GM23338 (cell line): Measurements from ENCODE around the gene SCLY. TPM values are rescaled to one million over a fixed set of nuclear protein-coding genes. Genes with fewer than 3 reads are reported as not detected.

Source experiments
- ATAC-seq: fragments of 200-7000 bp; cut with Tn5 transposase; 3 replicates; pipeline ENCODE4 v1.9.1; 2020
- DNase-seq: peaks from one replicate; pipeline ENCODE4 v3.0.0-alpha.2; 2015; ENCODE audit warnings: low spot score
- H2AFZ ChIP-seq: fragments of 200-600 bp; sonication (generic); 2 replicates; pipeline ENCODE4 v1.8.0; 2016; ENCODE audit warnings: antibody characterized with exemption, mild to moderate bottlenecking, moderate library complexity
- H3F3A ChIP-seq: fragments of 200-600 bp; sonication (generic); replicated peaks from 2 replicates; pipeline ENCODE4 v1.8.0; 2017; ENCODE audit warnings: antibody characterized with exemption, mixed run types, low read depth
- H3K27ac ChIP-seq: fragments of 200-600 bp; sonication (generic); 2 replicates; pipeline ENCODE4 v1.6.1; 2016; ENCODE audit warnings: low read depth
- H3K27me3 ChIP-seq: fragments of 200-600 bp; sonication (generic); 2 replicates; pipeline ENCODE4 v1.8.0; 2016; ENCODE audit warnings: mild to moderate bottlenecking, mixed run types, moderate library complexity; ENCODE audit not compliant: insufficient read depth
- H3K36me3 ChIP-seq: fragments of 200-600 bp; sonication (generic); 2 replicates; pipeline ENCODE4 v1.8.0; 2016; ENCODE audit warnings: mild to moderate bottlenecking; ENCODE audit not compliant: insufficient read depth
- H3K4me1 ChIP-seq: fragments of 200-600 bp; sonication (generic); 2 replicates; pipeline ENCODE4 v1.8.0; 2016; ENCODE audit warnings: mild to moderate bottlenecking, moderate library complexity; ENCODE audit not compliant: insufficient read depth
- H3K4me2 ChIP-seq: fragments of 200-600 bp; sonication (generic); 2 replicates; pipeline ENCODE4 v1.7.1; 2017; ENCODE audit warnings: mixed run types
- H3K4me3 ChIP-seq: fragments of 200-600 bp; sonication (generic); 2 replicates; pipeline ENCODE4 v1.6.1; 2016; ENCODE audit warnings: mixed run types
- H3K79me2 ChIP-seq: fragments of 200-600 bp; sonication (generic); replicated peaks from 2 replicates; pipeline ENCODE4 v1.8.0; 2017; ENCODE audit warnings: mild to moderate bottlenecking; ENCODE audit not compliant: insufficient read depth
- H3K9me2 ChIP-seq: fragments of 200-600 bp; sonication (generic); 2 replicates; pipeline ENCODE4 v1.8.0; 2017; ENCODE audit not compliant: insufficient read depth
- H4K20me1 ChIP-seq: fragments of 200-600 bp; sonication (generic); replicated peaks from 2 replicates; pipeline ENCODE4 v1.8.0; 2017; ENCODE audit warnings: mild to moderate bottlenecking; ENCODE audit not compliant: insufficient read depth
- H3K27ac Mint-ChIP-seq: 2 replicates; pipeline ENCODE4 v1.8.0; 2020; ENCODE audit warnings: inconsistent platforms, mild to moderate bottlenecking, moderate library complexity, mixed read lengths
- H3K27me3 Mint-ChIP-seq: 3 replicates; pipeline ENCODE4 v1.8.0; 2022; ENCODE audit warnings: low read depth, mild to moderate bottlenecking, moderate library complexity, mixed read lengths, inconsistent platforms; ENCODE audit not compliant: insufficient read depth, poor library complexity
- H3K36me3 Mint-ChIP-seq: 3 replicates; pipeline ENCODE4 v1.8.0; 2021; ENCODE audit warnings: low read depth, mild to moderate bottlenecking, inconsistent platforms, moderate library complexity, mixed read lengths
- H3K4me1 Mint-ChIP-seq: 3 replicates; pipeline ENCODE4 v1.8.0; 2020; ENCODE audit warnings: mild to moderate bottlenecking, inconsistent platforms, mixed read lengths
- H3K4me3 Mint-ChIP-seq: 3 replicates; pipeline ENCODE4 v1.8.0; 2021; ENCODE audit warnings: moderate library complexity, mild to moderate bottlenecking, inconsistent platforms, mixed read lengths
- H3K9me3 Mint-ChIP-seq: 3 replicates; pipeline ENCODE4 v1.8.0; 2020; ENCODE audit warnings: moderate library complexity, mild to moderate bottlenecking, inconsistent platforms, mixed read lengths
- CREB1 ChIP-seq: fragments of 250-450 bp; sonication (Bioruptor Pico); IDR thresholded peaks from 2 replicates; pipeline ENCODE4 v1.5.0; 2020; ENCODE audit warnings: low read depth, mild to moderate bottlenecking, moderate library complexity
- CTCF ChIP-seq, 2 experiments: fragments of 200-600 bp in 1 of 2; sonication (generic) in 1 of 2; conservative IDR thresholded peaks; 2 replicates each; pipeline versions ENCODE4 v1.5.1 to v1.6.1; 2016 to 2017; ENCODE audit warnings: antibody characterized with exemption in 2 of 2, low read depth in 2 of 2, mild to moderate bottlenecking in 2 of 2, moderate library complexity in 1 of 2
- ETS1 ChIP-seq: IDR thresholded peaks from 2 replicates; pipeline ENCODE4 v1.6.1; 2016; ENCODE audit warnings: antibody characterized with exemption
- EZH2 ChIP-seq: fragments of 200-600 bp; sonication (generic); IDR thresholded peaks from one replicate; pipeline ENCODE4 v1.8.0; 2017; ENCODE audit warnings: antibody characterized with exemption, mild to moderate bottlenecking, low read depth; ENCODE audit not compliant: unreplicated experiment
- EZH2phosphoT487 ChIP-seq: fragments of 200-600 bp; sonication (generic); IDR thresholded peaks from one replicate; pipeline ENCODE4 v1.8.1; 2018; ENCODE audit warnings: antibody characterized with exemption; ENCODE audit not compliant: unreplicated experiment
- NANOG ChIP-seq: IDR thresholded peaks from 2 replicates; pipeline ENCODE4 v1.6.1; 2016; ENCODE audit warnings: antibody characterized with exemption, borderline replicate concordance
- POLR2AphosphoS5 ChIP-seq: IDR thresholded peaks from 2 replicates; pipeline ENCODE4 v1.6.1; 2016; ENCODE audit warnings: antibody characterized with exemption, low read depth
- STAT1 ChIP-seq: IDR thresholded peaks from one replicate; pipeline ENCODE4 v1.6.1; 2016; ENCODE audit warnings: antibody characterized with exemption; ENCODE audit not compliant: unreplicated experiment
- ZNF114 ChIP-seq: fragments of 250-450 bp; sonication (Bioruptor Pico); IDR thresholded peaks from 2 replicates; pipeline ENCODE4 v1.5.0; 2020; ENCODE audit warnings: mild to moderate bottlenecking, moderate library complexity
- ZNF331 ChIP-seq: fragments of 250-450 bp; sonication (Bioruptor Pico); IDR thresholded peaks from 2 replicates; pipeline ENCODE4 v1.5.0; 2020; ENCODE audit warnings: low read depth, mild to moderate bottlenecking, moderate library complexity
- ZNF462 ChIP-seq: fragments of 250-450 bp; sonication (Bioruptor Pico); IDR thresholded peaks from 2 replicates; pipeline ENCODE4 v1.5.0; 2020; ENCODE audit warnings: mild to moderate bottlenecking, moderate library complexity
- polyA plus RNA-seq: library from polyadenylated mRNA; unstranded; fragments of >200 nt; fragmentation: Nextera tagmentation; extraction: Ambion mirVana; gene quantifications from 2 replicates; pipeline ENCODE4 v1.2.1, GENCODE V29; 2016
- total RNA-seq: library from RNA; depleted of rRNA; stranded (reverse); fragments of >200 nt; shearing (Covaris generic); gene quantifications from 2 replicates; pipeline ENCODE4 v1.2.3, GENCODE V29; 2014
- TF ChIP-seq, protein P1 (sequence below): IDR thresholded peaks from one replicate; pipeline ENCODE4 v1.6.1; 2018; ENCODE audit warnings: antibody characterized with exemption; ENCODE audit not compliant: unreplicated experiment

Gene SCLY
- total and polyA plus RNA-seq, 2 experiments from 2014 or later = 57.2 to 80.3 TPM

- Mint-ChIP-seq H3K27me3 (peaks cover 11% of the 10 kb centered on the region), H3K4me1 (peaks cover 29% of the 10 kb centered on the region), H3K9me3 (no peaks in the 10 kb centered on the region; the same call in 2 of the 3 replicates), H3K4me3 (no peak overlapping the region; the same call in 2 of the 3 replicates), H3K27ac (peak overlapping the region; percentile 20), H3K36me3 (peaks cover 95% of the 10 kb centered on the region)
- TF ChIP-seq EZH2 (no peak), POLR2AphosphoS5 (no peak), EZH2phosphoT487 (no peak), NANOG (no peak), ZNF331 (CRISPR knock-in tag) (no peak), CREB1 (CRISPR knock-in tag) (no peak), ZNF462 (CRISPR knock-in tag) (no peak), STAT1 (no peak), CTCF (conservative IDR thresholded peaks at IDR 0.05; ENCODE audit: low read depth in 2 of 2) (no peak), ZNF114 (CRISPR knock-in tag) (no peak), ETS1 (no peak)
- TF ChIP-seq, protein P1, sequence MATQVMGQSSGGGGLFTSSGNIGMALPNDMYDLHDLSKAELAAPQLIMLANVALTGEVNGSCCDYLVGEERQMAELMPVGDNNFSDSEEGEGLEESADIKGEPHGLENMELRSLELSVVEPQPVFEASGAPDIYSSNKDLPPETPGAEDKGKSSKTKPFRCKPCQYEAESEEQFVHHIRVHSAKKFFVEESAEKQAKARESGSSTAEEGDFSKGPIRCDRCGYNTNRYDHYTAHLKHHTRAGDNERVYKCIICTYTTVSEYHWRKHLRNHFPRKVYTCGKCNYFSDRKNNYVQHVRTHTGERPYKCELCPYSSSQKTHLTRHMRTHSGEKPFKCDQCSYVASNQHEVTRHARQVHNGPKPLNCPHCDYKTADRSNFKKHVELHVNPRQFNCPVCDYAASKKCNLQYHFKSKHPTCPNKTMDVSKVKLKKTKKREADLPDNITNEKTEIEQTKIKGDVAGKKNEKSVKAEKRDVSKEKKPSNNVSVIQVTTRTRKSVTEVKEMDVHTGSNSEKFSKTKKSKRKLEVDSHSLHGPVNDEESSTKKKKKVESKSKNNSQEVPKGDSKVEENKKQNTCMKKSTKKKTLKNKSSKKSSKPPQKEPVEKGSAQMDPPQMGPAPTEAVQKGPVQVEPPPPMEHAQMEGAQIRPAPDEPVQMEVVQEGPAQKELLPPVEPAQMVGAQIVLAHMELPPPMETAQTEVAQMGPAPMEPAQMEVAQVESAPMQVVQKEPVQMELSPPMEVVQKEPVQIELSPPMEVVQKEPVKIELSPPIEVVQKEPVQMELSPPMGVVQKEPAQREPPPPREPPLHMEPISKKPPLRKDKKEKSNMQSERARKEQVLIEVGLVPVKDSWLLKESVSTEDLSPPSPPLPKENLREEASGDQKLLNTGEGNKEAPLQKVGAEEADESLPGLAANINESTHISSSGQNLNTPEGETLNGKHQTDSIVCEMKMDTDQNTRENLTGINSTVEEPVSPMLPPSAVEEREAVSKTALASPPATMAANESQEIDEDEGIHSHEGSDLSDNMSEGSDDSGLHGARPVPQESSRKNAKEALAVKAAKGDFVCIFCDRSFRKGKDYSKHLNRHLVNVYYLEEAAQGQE = no peak
- Histone ChIP-seq H3K79me2 (peaks cover 50% of the 10 kb centered on the region), H3K36me3 (peaks cover 36% of the 10 kb centered on the region), H3K9me2 (no peaks in the 10 kb centered on the region), H3K27me3 (no peaks in the 10 kb centered on the region), H3K27ac (peak overlapping the region; percentile 61; the same call in 1 of the 2 replicates), H2AFZ (no peak overlapping the region), H3F3A (no peaks in the 10 kb centered on the region), H4K20me1 (peaks cover 13% of the 10 kb centered on the region; the same call in 1 of the 2 replicates), H3K4me3 (no peak overlapping the region), H3K4me1 (peaks cover 17% of the 10 kb centered on the region), H3K4me2 (0 out of 2 replicates have a peak overlapping the region, but pooled peaks have one; percentile 31)
- ATAC-seq = no peak
- DNase-seq = no peak
Measured at GRCh38 chr2:238079874-238080327, 19.1 kb downstream of the SCLY start.
